Gastrocnemius medialis (tissue), 4 donors: ENCODE measurements around the gene ZNF683.

Experiments used
- CTCF ChIP-seq, 5 experiments: fragments of 450-650 bp in 3 of 5; fragments of 200-600 bp in 2 of 5; sonication (generic) in 2 of 5; IDR thresholded peaks in 4 of 5; conservative IDR thresholded peaks in 1 of 5; 1 replicate in 4 of 5; 2 replicates in 1 of 5; pipeline ENCODE4 v1.5.1; 2016 to 2019; ENCODE audit warnings: antibody characterized with exemption in 5 of 5, mild to moderate bottlenecking in 3 of 5, moderate library complexity in 3 of 5
- POLR2A ChIP-seq, 2 donors: fragments of 450-650 bp; IDR thresholded peaks; one replicate each; pipeline ENCODE4 v1.6.1; 2017; ENCODE audit warnings: antibody characterized with exemption in 2 of 2, mild to moderate bottlenecking in 2 of 2, moderate library complexity in 2 of 2

- no peak for TF ChIP-seq CTCF (IDR thresholded peaks at IDR 0.05 in 4 of 5, conservative IDR thresholded peaks at IDR 0.05 in 1 of 5)
- TF ChIP-seq POLR2A (IDR thresholded peaks at IDR 0.05), result no peak
Observed at GRCh38 chr1:26314501-26314900, 58.0 kb downstream of the ZNF683 start.
